K562 (cell line): ENCODE data around the gene KRT4. TPM values are rescaled to one million over a fixed set of nuclear protein-coding genes. Genes with fewer than 3 reads are reported as not detected.

Experiments
- ATAC-seq: fragments of 200-7000 bp; cut with Tn5 transposase; 3 replicates; pipeline ENCODE4 v1.9.1; 2020; ENCODE audit warnings: moderate library complexity
- BruUV-seq: library from RNA; stranded (reverse); fragments of 400-500 nt; replicated peaks from 2 replicates; lab custom pipeline; 2021; lab: Mats Ljungman, UMichigan
- CTCF ChIA-PET: fragments of 300-600 bp; formaldehyde crosslinking; extraction: SDS; loops from one replicate; lab custom pipeline; 2021; ENCODE audit warnings: low intra/inter-chr PET ratio; lab: Yijun Ruan, JAX
- POLR2A ChIA-PET: fragments of 300-600, 350-650 bp; sonication (Branson Sonifier 250); formaldehyde crosslinking; extraction: SDS; loops from one replicate; lab custom pipeline; 2021; ENCODE audit warnings: antibody characterized with exemption, inconsistent platforms; lab: Yijun Ruan, JAX
- DNase-seq, 4 experiments: peaks; one replicate each; pipeline versions ENCODE4 v3.0.0 to v3.0.0-alpha.2; 2011 to 2018; ENCODE audit warnings: low spot score in 3 of 4, mixed read lengths in 3 of 4; ENCODE audit errors: extremely low read depth in 1 of 4
- FAIRE-seq: peaks from 2 replicates; lab custom pipeline; 2011; peaks lifted over from hg19 to GRCh38; lab: Jason Lieb, UNC
- H2AFZ ChIP-seq: 2 replicates; pipeline ENCODE4 v1.6.0; 2011; ENCODE audit warnings: low read depth, low read length, control low read depth, inconsistent platforms
- H3K27ac ChIP-seq: fragments of 200-600 bp; 3 replicates; pipeline ENCODE4 v1.8.0; 2011; ENCODE audit warnings: low read depth, mild to moderate bottlenecking, control low read depth, inconsistent platforms, low read length, moderate library complexity, mixed read lengths; ENCODE audit errors: extremely low read depth
- H3K27me3 ChIP-seq, 2 experiments: fragments of 300-600 bp in 1 of 2; 2 replicates in 1 of 2; 3 replicates in 1 of 2; pipeline versions ENCODE4 v1.6.0 to v1.8.0; 2011; ENCODE audit warnings: inconsistent platforms in 2 of 2, low read length in 2 of 2, mild to moderate bottlenecking in 1 of 2, mixed read lengths in 1 of 2, moderate library complexity in 1 of 2; ENCODE audit not compliant: control insufficient read depth in 2 of 2, insufficient read depth in 2 of 2
- H3K36me3 ChIP-seq: fragments of 300-600 bp; 3 replicates; pipeline ENCODE4 v1.8.0; 2011; ENCODE audit warnings: mild to moderate bottlenecking, low read length, inconsistent platforms; ENCODE audit not compliant: control insufficient read depth, insufficient read depth
- H3K4me1 ChIP-seq, 2 experiments: fragments of 200-600 bp in 1 of 2; replicated peaks in 1 of 2; 2 replicates in 1 of 2; 3 replicates in 1 of 2; pipeline versions ENCODE4 v1.5.1 to v1.8.0; 2011; ENCODE audit warnings: inconsistent platforms in 2 of 2, low read length in 2 of 2, mild to moderate bottlenecking in 1 of 2, mixed read lengths in 1 of 2, moderate library complexity in 1 of 2; ENCODE audit not compliant: control insufficient read depth in 2 of 2, insufficient read depth in 2 of 2
- H3K4me2 ChIP-seq: 2 replicates; pipeline ENCODE4 v1.6.1; 2011; ENCODE audit warnings: low read length, control low read depth, inconsistent platforms, mixed read lengths; ENCODE audit not compliant: insufficient read depth
- H3K4me3 ChIP-seq: fragments of 200-600 bp; sonication (generic), shearing (Covaris generic); 2 replicates; pipeline ENCODE4 v1.5.1; 2016; ENCODE audit warnings: control low read depth, inconsistent platforms
- H3K79me2 ChIP-seq: fragments of 200-600 bp; 3 replicates; pipeline ENCODE4 v1.8.0; 2011; ENCODE audit warnings: low read length, inconsistent platforms; ENCODE audit not compliant: control insufficient read depth, insufficient read depth
- H3K9ac ChIP-seq, 2 experiments: 2 replicates each; pipeline versions ENCODE4 v1.6.0 to v1.6.1; 2011; ENCODE audit warnings: low read depth in 2 of 2, low read length in 2 of 2, control low read depth in 1 of 2, inconsistent platforms in 1 of 2, mild to moderate bottlenecking in 1 of 2, mixed read lengths in 1 of 2; ENCODE audit not compliant: insufficient read depth in 1 of 2
- H3K9me1 ChIP-seq: one replicate; pipeline ENCODE4 v1.6.0; 2011; ENCODE audit warnings: inconsistent platforms, mild to moderate bottlenecking, low read length, moderate library complexity; ENCODE audit not compliant: control insufficient read depth, insufficient read depth
- H3K9me3 ChIP-seq: replicated peaks from 2 replicates; pipeline ENCODE4 v1.5.1; 2011; ENCODE audit warnings: low read depth, low read length, inconsistent platforms; ENCODE audit not compliant: control insufficient read depth, insufficient read depth
- H4K20me1 ChIP-seq: replicated peaks from 2 replicates; pipeline ENCODE4 v1.6.1; 2011; ENCODE audit warnings: low read length, inconsistent platforms, mixed read lengths; ENCODE audit not compliant: control insufficient read depth, insufficient read depth
- CHD2 ChIP-seq: IDR thresholded peaks from 2 replicates; pipeline ENCODE4 v1.6.1; 2011; ENCODE audit warnings: low read depth, low read length
- GTF3C2 ChIP-seq: IDR thresholded peaks from 3 replicates; pipeline ENCODE4 v1.6.1; 2011; ENCODE audit warnings: borderline replicate concordance, mild to moderate bottlenecking, moderate library complexity; ENCODE audit not compliant: insufficient read length; ENCODE audit errors: extremely low read depth
- HNRNPLL ChIP-seq: fragments of 200-400 bp; formaldehyde crosslinking; IDR thresholded peaks from 2 replicates; pipeline ENCODE4 v1.6.1; 2017; ENCODE audit warnings: low read length, low read depth, mild to moderate bottlenecking; ENCODE audit not compliant: poor library complexity, severe bottlenecking
- LEF1 ChIP-seq: fragments of 450-650 bp; IDR thresholded peaks from 2 replicates; pipeline ENCODE4 v1.6.1; 2016; ENCODE audit warnings: mild to moderate bottlenecking
- MEF2A ChIP-seq: IDR thresholded peaks from 2 replicates; pipeline ENCODE4 v1.6.1; 2011; ENCODE audit warnings: low read depth, mild to moderate bottlenecking, low read length, moderate library complexity; ENCODE audit not compliant: control insufficient read depth
- MTA2 ChIP-seq: fragments of 450-650 bp; IDR thresholded peaks from 2 replicates; pipeline ENCODE4 v1.6.1; 2016; ENCODE audit warnings: low read depth
- PYGO2 ChIP-seq: fragments of 450-650 bp; IDR thresholded peaks from 2 replicates; pipeline ENCODE4 v1.6.1; 2016; ENCODE audit warnings: mild to moderate bottlenecking, missing genetic modification characterization, moderate library complexity, missing compliant biosample characterization
- WGBS: fragments of 100-300 bp; shearing (Covaris generic); methylation state at CpG from one replicate; pipeline ENCODE4 v1.1.6; 2016; ENCODE audit warnings: low coverage, mixed read lengths; ENCODE audit not compliant: insufficient coverage; ENCODE audit errors: missing lambda C conversion rate; 5-methylcytosine and 5-hydroxymethylcytosine counted together
- in situ Hi-C: fragments of 300-500 bp; cut with MboI; formaldehyde crosslinking; loops from 4 replicates; pipeline ENCODE4 v1.15.0; 2018; ENCODE audit warnings: inconsistent platforms, mixed read lengths
- intact Hi-C: fragments of 100-400 bp; cut with micrococcal nuclease; formaldehyde crosslinking; loops from 2 replicates; pipeline ENCODE4 v1.14.2; 2022
- polyA plus RNA-seq, 8 experiments: library from polyadenylated mRNA; depleted of rRNA in 4 of 8; stranded (reverse) in 5 of 8; unstranded in 3 of 8; fragments of >200 nt; fragmentation: Nextera tagmentation in 2 of 8; fragmentation: Illumina TruSeq in 1 of 8; extraction: Ambion mirVana in 2 of 8; extraction: Trizol in 1 of 8; gene quantifications; 2 replicates each; pipeline versions ENCODE4 v1.2.1 to v1.2.3, GENCODE V29; 2011 to 2014; ENCODE audit warnings: inconsistent platforms in 1 of 8, missing spikeins in 1 of 8
- total RNA-seq, 7 experiments: library from RNA; depleted of rRNA in 6 of 7; stranded (reverse); fragments of >200 nt in 6 of 7; fragmentation: Illumina TruSeq in 2 of 7; extraction: Trizol in 2 of 7; gene quantifications; 2 replicates each; pipeline versions ENCODE4 v1.2.1 to v1.2.3, GENCODE V29; 2011 to 2021; ENCODE audit warnings: low replicate concordance in 1 of 7

KRT4 gene
- total and polyA plus RNA-seq, 9 of the 15 experiments (the other 6 are each of a cell fraction or from before 2014, with no cell fraction given): not detected

GRCh38 chr12:52772188-52772587 is 41.7 kb downstream of the KRT4 start:
- in situ Hi-C loops: no loop called here
- Histone ChIP-seq H2AFZ (no peak overlapping the region), H3K79me2 (no peaks in the 10 kb centered on the region), H3K9me3 (no peaks in the 10 kb centered on the region), H3K4me2 (no peak overlapping the region), H3K4me3 (no peak overlapping the region), H3K9me1 (no peaks in the 10 kb centered on the region), H3K27me3 (peaks cover 23 to 67% of the 10 kb centered on the region in 2 experiments), H3K36me3 (no peaks in the 10 kb centered on the region), H3K27ac (no peak overlapping the region), H4K20me1 (no peaks in the 10 kb centered on the region; the same call in none of the 2 replicates), H3K4me1 (no peaks in the 10 kb centered on the region), H3K9ac (no peak overlapping the region)
- no peak for ATAC-seq
- no peak for FAIRE-seq
- TF ChIP-seq HNRNPLL: no peak
- TF ChIP-seq MTA2: no peak
- TF ChIP-seq MEF2A: no peak
- no peak for TF ChIP-seq GTF3C2
- TF ChIP-seq CHD2: no peak
- TF ChIP-seq PYGO2: no peak
- no peak for TF ChIP-seq LEF1
- no TSS peak for BruUV-seq
- ChIA-PET CTCF (no interaction called here), POLR2A (interaction anchor here (0.6 to 1.0 kb wide), 3 partner anchors 9 to 17 kb away, joined by 3 to 4 read pairs (median 4); no protein-coding TSS in a partner anchor)
- 4% methylated on average over 4 of the region's 4 CpGs for WGBS
- intact Hi-C loops: no loop called here
- DNase-seq: no peak
